ENCODE data around the gene NDC80.

The NDC80 gene

GRCh38 chr18:2573408-2573807, 2.1 kb downstream of the NDC80 start:
- no peak for TF ChIP-seq CTCF (IDR thresholded peaks at IDR 0.05; ENCODE audit: borderline replicate concordance, control extremely low read depth, extremely low read depth, insufficient read depth, missing control alignments)
- no peak for DNase-seq (ENCODE audit: low spot score)
- in situ Hi-C loops (cut with MboI; ENCODE audit: low sequenced_read_pairs, unreplicated experiment): no loop called here

- no peak for TF ChIP-seq CTCF (IDR thresholded peaks at IDR 0.05; ENCODE audit: borderline replicate concordance, control extremely low read depth, extremely low read depth, insufficient read depth, missing control alignments)
- no peak for DNase-seq (ENCODE audit: low spot score)
- in situ Hi-C loops (cut with MboI; ENCODE audit: low sequenced_read_pairs, unreplicated experiment): no loop called here
These were observed 16.4 kb downstream of the NDC80 start for GRCh38 chr18:2587788-2588187.

GRCh38 chr18:2588666-2589344, 17.4 kb downstream of the NDC80 start:
- no peak for DNase-seq (ENCODE audit: low spot score)
- in situ Hi-C loops (cut with MboI; ENCODE audit: low sequenced_read_pairs, unreplicated experiment): no loop called here
- TF ChIP-seq CTCF (IDR thresholded peaks at IDR 0.05; ENCODE audit: borderline replicate concordance, control extremely low read depth, extremely low read depth, insufficient read depth, missing control alignments): no peak

GRCh38 chr18:2589345-2590068, 18.1 kb downstream of the NDC80 start:
- in situ Hi-C loops (cut with MboI; ENCODE audit: low sequenced_read_pairs, unreplicated experiment): no loop called here
- no peak for TF ChIP-seq CTCF (IDR thresholded peaks at IDR 0.05; ENCODE audit: borderline replicate concordance, control extremely low read depth, extremely low read depth, insufficient read depth, missing control alignments)
- no peak for DNase-seq (ENCODE audit: low spot score)

- DNase-seq (ENCODE audit: low spot score): no peak
- in situ Hi-C loops (cut with MboI; ENCODE audit: low sequenced_read_pairs, unreplicated experiment): no loop called here
- no peak for TF ChIP-seq CTCF (IDR thresholded peaks at IDR 0.05; ENCODE audit: borderline replicate concordance, control extremely low read depth, extremely low read depth, insufficient read depth, missing control alignments)
These were observed 18.9 kb downstream of the NDC80 start for GRCh38 chr18:2590303-2590702.

- DNase-seq (ENCODE audit: low spot score): no peak
- in situ Hi-C loops (cut with MboI; ENCODE audit: low sequenced_read_pairs, unreplicated experiment): no loop called here
- no peak for TF ChIP-seq CTCF (IDR thresholded peaks at IDR 0.05; ENCODE audit: borderline replicate concordance, control extremely low read depth, extremely low read depth, insufficient read depth, missing control alignments)
These were observed 26.3 kb downstream of the NDC80 start for GRCh38 chr18:2597639-2598038.

All from GM13976 (cell line).